AG04449 (cell line): ENCODE data around the gene VN1R5.
A peak's percentile ranks its signal among the peaks of the same experiment; 100 is the strongest.

Source experiments
- CTCF ChIA-PET: fragments of 350-600 bp; formaldehyde crosslinking; extraction: SDS; loops from one replicate; lab custom pipeline; 2021; ENCODE audit warnings: antibody characterized with exemption; lab: Yijun Ruan, JAX
- POLR2A ChIA-PET: fragments of 400-600, 350-600 bp; formaldehyde crosslinking; extraction: SDS; loops from one replicate; lab custom pipeline; 2020; ENCODE audit warnings: antibody characterized with exemption, inconsistent platforms; lab: Yijun Ruan, JAX
- DNase-seq: peaks from one replicate; pipeline ENCODE4 v3.0.0-alpha.2; 2010; ENCODE audit warnings: low read depth, low spot score
- H3K4me3 ChIP-seq: 2 replicates; pipeline ENCODE4 v1.5.1; 2011; ENCODE audit warnings: low read depth, mild to moderate bottlenecking, control low read depth, low read length
- CTCF ChIP-seq: IDR thresholded peaks from one replicate; pipeline ENCODE4 v1.5.1; 2011; ENCODE audit warnings: mild to moderate bottlenecking, moderate library complexity, low read length, control low read depth, inconsistent platforms; ENCODE audit not compliant: insufficient read depth; ENCODE audit errors: missing control alignments

VN1R5 gene

DNA sequence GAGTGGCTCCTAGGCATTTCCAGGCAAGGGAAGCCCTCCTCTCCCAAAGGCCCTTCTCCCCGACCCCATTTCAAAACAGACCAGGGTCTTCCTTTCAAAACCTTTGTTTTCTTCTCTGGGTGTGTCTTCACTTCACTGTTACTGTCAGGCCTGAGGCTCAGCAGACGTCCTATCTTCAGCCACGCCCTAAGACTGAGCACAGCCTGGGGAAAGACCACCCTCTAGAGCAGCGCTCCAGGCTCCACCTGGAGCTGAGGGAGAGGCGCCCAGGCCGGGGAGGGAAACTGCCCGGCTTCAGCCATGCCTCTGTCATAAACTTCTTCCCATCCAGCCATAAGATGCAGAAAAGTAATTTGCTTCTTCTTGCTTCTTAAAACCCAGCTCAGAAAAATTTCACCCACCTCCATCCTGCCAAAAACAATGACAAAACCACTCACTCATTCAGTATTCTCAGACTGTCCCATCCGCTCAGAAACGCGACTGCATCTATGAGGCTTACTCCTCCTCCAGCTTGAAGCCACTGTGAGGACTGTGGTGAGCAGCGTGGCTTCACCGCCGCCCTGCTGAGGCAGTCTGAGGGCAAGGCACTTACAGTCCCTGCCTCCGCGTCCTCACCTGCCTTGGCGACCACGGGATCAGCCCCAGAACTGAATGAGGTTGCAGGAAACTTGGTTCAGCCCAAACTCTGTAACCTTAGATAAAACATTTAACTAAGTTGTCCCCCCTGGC, 36.1 kb downstream of the VN1R5 start:
- no peak overlapping the region for H3K4me3 ChIP-seq
- ChIA-PET CTCF (no interaction called here), POLR2A (no interaction called here)
- TF ChIP-seq CTCF = no peak
- no peak for DNase-seq

DNA sequence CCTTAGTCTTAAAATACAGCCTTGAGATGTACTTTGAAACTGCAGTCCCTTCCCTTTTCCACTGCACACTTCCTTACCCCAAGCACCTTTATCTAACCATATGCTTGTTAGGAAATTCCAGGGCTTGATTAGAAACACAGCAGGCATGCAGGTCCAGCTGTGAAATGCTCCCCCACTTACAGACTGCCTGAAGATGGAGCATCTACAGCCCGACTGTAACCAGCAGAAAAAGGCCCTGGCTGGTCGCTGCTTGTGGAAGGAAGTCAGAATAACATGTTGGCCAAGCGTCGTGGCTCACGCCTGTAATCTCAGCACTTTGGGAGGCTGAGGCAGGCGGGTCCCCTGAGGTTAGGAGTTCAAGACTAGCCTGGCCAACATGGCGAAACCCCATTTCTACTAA, 37.2 kb downstream of the VN1R5 start:
- DNase-seq = peak; percentile 46
- ChIA-PET CTCF (no interaction called here), POLR2A (no interaction called here)
- TF ChIP-seq CTCF = no peak
- H3K4me3 ChIP-seq = no peak overlapping the region

- H3K4me3 ChIP-seq = no peak overlapping the region
- peak; percentile 56 for DNase-seq
- TF ChIP-seq CTCF = no peak
- ChIA-PET CTCF (no interaction called here), POLR2A (no interaction called here)
Observed at GRCh38 chr1:247294282-247294681, 38.4 kb downstream of the VN1R5 start.

DNA sequence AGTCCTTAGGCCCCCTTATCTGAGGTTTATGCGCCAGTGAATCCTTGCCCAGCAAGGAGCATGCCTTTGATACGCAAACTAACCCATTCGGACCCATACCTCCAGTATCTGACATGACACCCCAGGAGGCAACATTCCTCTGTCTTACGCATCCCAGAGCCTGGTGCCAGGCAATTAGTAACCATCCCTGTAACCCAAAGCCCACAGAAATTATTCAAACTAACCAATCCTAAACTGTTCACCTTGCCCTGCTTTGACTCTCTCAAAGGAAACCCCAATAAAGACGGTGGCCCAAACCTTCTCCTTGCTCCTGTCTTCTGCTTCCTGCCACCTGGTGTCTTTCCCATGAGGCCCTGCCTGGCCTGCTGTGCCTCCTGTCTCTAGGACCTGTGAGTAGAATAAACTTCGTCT, 39.4 kb downstream of the VN1R5 start:
- no peak for DNase-seq
- TF ChIP-seq CTCF = no peak

DNA sequence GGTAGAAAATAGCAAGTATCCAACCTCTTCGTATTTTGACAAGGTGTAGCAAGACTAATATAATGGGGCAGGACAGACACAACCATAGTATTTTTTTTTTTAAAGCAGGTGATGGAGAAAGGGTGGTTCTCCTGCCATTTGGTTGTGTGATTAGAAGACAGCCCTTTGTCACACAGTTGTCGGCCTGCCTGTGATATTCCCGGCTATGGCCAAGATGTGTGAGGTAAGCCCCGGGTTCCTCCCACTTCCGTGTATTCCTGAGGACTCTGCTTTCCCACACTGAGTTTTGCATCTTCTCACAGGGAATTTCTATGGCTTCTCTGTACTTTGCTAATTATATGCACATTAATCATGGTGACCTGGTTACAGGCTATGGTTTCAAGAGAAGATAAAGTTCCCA, 39.9 kb downstream of the VN1R5 start:
- TF ChIP-seq CTCF = no peak
- ChIA-PET POLR2A (no interaction called here), CTCF (no interaction called here)
- H3K4me3 ChIP-seq = no peak overlapping the region
- DNase-seq = no peak

More for the DNA sequence above, 39.4 kb downstream of the VN1R5 start:
- ChIA-PET POLR2A (no interaction called here), CTCF (no interaction called here)
- no peak overlapping the region for H3K4me3 ChIP-seq

DNA sequence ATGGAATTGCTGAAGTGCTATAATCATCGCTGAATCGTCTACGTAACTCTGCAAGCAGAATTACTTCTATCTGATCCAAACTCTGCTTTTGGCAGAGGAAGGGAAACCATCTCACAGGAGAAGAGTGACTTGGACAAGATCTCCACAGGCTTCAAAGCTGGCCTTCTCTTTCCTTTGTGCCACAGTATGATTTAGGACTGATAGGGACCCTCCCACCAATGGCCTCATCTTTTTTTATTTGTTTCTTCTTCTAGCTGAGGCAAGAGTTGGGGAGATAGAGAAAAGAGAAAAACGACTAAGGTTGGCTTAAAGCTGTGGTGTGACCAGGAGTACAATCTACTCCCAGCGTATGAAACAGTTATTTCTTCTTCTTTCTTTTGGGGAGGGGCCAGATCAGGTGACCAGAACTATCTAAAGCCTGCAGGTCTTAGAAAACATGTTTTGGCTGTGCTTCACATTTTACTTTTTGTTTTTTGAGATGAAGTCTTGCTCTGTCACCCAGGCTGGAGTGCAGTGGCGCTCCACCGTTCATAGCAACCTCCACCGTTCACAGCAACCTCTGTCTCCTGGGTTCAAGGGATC, 40.8 kb downstream of the VN1R5 start:
- CTCF ChIA-PET = interaction anchor here (0.7 kb wide), 1 partner anchor 76 kb away, joined by 3 read pairs; no protein-coding TSS in a partner anchor

More for the DNA sequence above, 40.8 kb downstream of the VN1R5 start:
- no peak for DNase-seq
- POLR2A ChIA-PET = no interaction called here
- no peak for TF ChIP-seq CTCF
- H3K4me3 ChIP-seq = no peak overlapping the region
